GDM1 (cell line): ENCODE data around the gene GMPPA.
A peak's percentile ranks its signal among the peaks of the same experiment; 100 is the strongest.

Experiments
- DNase-seq: peaks from one replicate; lab custom pipeline; 2025; lab: John Stamatoyannopoulos, UW

Gene GMPPA

DNA sequence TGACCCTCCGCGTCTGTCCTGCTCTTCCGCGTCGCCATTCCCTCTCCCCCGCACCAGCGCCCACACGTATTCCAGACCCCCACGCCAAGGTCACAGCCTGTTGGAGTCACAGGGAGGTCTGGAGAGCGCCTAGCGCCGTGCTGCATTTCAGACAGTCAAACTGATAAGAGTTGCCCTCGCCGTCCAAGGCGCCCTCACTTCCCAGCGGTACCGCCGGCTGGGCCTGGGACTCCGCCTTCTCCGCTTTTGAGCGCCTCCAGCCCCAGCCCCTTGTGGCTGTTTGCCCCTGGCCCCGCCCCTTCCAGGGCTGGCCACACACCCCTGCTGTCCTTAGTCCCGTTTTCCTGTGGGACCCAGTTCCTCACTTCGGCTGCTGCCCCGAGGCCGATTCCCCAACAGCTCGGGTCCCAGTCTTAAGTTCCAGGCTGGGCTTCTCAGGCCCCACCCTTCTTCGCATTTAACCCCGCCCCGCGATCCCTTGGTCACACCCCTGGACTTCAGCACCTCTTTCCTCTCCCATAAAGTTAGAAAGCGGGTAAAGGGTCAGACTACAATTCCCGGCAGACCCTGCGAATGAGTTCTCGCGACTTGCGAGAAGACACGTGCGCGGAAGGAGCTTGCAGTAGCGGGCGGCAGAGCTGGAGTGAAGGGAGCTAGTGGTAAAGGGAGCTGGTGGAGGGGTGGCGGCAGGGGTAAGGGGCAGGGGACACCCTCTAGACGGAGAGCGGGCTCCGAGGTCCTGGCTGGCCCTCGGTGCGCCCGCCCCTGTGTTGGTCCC, at the start of gene GMPPA:
Gene GMPPA (plus strand): TSS at position 612 of the 778 bp plus-strand sequence. CDS start 1,085 bp downstream, outside the sequence.
- peak; percentile 90 for DNase-seq

- no peak for DNase-seq
Measured at GRCh38 chr2:219449609-219450008, 49.1 kb upstream of the GMPPA start.

DNA sequence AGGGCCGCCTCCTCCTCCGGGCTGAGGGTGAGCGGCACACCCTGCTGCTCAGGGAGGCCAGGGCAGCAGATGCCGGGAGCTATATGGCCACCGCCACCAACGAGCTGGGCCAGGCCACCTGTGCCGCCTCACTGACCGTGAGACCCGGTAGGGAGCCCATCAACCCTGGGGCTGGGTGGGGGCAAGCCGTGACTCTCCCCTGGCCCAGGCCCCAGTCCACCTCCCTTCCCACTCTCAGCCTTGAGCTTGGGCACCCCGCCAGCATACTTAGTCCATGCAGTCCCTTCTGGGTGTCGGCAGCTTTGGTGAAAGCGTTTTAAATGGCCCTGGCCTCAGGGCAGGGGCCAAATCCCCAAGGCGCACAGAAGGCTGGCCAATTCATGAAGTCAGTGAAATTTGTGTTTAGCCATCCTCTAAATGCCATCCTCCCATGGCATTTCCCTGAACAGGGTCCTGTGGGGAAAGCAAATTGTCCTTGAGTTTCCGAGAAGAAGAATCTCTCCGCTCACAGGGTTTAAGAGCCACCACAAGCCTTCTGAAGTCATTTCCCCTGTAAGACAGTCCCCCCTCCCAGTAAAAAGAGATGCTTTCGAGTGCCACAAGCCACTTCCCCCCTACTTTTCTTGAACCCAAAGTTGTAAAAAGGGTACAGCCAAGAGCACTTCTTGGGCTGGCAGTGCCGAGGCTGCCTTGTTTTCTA, 46.9 kb upstream of the GMPPA start:
- DNase-seq = no peak

- no peak for DNase-seq
Measured at GRCh38 chr2:219452361-219453317, 46.1 kb upstream of the GMPPA start.

DNA sequence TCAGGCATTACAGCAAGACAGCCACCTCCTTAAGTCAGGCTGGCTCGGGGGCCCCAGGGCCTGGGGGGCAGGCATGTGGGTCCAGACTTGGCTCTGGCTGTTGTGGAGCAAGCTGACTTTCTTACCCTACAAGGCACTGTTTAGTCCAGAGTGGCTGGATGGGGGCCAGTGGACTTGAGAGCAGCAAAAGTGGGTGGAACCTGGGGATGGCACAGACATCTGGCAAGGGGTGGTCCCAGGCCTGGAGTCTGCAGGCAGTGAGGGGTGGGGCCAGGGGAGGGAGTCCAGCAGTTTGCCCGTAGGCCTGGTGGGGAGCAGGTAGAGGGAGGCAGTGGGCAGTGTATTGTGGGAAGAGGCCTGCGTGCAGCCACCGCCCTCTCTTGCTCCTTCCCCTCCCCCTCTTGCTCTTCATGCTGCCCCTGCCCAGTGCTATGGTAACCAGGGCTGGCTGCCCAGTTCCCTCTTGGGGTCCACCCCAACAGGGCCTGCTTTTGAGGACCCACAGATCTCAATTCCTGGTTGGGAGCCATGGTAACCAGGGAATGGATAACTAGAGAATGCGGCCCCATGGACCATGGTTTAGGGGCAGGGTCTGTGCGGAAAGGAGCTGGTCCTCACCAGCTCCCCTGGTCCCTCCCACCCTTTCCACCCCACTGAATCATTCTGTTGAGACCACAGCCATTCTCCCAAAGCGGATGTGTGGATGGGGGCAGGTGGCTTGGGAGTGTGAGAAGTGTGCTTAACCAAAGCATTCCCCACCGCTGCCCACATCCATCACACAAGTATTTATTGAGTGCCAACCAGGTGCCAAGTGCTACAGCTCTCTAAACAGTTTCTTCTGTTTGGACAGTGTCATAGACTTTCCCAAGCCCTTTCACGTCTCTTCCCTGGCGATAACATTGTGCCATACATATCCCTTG, 44.8 kb upstream of the GMPPA start:
- no peak for DNase-seq

GRCh38 chr2:219455581-219455980, 43.1 kb upstream of the GMPPA start:
- DNase-seq = no peak

DNA sequence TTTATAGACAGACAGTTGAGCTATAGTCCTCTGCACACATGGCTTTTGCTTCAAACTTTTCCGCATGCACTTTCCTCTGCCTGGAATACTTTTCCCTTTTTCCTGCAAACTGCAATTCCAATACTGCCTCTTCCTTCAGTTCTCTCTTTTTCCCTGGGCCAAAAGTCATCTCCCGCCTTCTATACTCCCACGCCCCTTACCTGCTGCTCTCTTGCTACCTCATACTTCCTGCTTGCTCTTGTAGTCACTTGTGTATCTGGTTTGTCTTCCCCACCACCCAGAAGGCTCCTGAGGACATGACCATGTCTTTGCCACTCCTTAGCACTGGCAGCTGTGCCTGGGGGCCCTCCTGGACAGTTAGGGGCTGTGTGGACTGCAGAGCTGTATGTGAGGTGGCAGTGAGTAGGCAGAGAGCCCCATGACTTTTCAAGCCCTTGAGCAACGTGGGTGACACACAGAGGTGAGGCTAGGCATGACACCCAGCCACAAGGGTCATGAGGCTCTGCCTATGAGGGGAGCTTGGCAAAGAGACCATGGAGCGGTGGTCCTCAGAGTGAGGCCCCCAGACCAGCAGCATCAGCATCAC, 40.8 kb upstream of the GMPPA start:
- no peak for DNase-seq

- no peak for DNase-seq
Measured at GRCh38 chr2:219458996-219459395, 39.7 kb upstream of the GMPPA start.

GRCh38 chr2:219459460-219460311, 39.0 kb upstream of the GMPPA start:
- DNase-seq = no peak

- DNase-seq = no peak
Measured at GRCh38 chr2:219460424-219460926, 38.2 kb upstream of the GMPPA start.

DNA sequence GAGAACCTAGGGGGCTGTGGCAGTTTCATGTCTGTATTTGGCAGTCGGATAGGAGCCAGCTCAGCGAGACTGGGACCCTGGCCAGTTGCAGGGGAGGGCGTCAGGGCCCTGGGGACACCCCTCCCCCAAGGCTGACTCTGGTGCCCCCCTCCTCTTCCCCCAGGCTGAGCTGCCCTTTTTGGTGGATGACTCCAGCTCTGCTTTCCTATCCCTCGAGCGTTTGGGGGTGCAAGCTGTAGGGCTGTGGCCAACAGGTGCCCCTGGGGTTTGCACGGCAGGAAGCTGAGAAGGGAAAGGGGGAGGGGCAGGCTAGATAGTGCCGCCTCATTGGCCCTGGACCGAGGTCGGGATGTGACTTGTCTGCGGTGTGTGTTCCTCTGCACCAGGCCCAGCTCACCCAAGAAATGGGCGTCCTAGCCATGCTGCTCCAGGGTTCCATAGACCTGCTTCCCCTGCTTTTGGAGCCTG, 37.6 kb upstream of the GMPPA start:
- no peak for DNase-seq

DNA sequence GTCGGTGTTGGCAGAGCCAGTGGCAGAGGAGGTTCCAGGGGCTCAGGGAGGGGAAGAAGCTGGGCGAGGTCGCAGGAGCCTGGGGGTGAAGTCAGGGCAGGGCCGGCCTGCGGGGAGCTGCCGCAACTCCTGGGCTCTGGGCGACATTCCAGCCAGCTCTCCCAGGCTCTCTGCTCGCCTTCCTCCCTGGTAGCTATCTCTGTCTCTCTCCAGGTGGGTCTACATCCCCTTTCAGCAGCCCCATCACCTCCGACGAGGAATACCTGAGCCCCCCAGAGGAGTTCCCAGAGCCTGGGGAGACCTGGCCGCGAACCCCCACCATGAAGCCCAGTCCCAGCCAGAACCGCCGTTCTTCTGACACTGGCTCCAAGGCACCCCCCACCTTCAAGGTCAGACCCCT, 37.0 kb upstream of the GMPPA start:
- DNase-seq = no peak

DNA sequence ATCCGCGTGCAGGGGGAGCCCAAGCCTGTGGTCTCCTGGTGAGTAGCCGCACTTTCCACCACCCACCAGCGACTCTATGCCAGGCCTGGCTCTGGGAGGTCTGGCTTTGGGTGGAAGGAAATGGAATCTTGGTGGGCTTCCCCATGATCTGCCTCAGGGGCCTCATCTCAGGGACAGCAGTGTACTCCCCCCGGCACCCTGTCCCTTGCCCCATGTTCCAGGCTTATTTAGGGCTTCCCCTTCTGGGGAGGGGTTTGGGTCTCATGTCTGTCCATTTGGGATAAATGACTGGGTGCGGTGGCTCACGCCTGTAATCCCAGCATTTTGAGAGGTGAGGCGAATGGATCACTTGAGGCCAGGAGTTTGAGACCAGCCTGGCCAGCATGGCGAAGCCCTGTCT, 36.3 kb upstream of the GMPPA start:
- DNase-seq = no peak

DNA sequence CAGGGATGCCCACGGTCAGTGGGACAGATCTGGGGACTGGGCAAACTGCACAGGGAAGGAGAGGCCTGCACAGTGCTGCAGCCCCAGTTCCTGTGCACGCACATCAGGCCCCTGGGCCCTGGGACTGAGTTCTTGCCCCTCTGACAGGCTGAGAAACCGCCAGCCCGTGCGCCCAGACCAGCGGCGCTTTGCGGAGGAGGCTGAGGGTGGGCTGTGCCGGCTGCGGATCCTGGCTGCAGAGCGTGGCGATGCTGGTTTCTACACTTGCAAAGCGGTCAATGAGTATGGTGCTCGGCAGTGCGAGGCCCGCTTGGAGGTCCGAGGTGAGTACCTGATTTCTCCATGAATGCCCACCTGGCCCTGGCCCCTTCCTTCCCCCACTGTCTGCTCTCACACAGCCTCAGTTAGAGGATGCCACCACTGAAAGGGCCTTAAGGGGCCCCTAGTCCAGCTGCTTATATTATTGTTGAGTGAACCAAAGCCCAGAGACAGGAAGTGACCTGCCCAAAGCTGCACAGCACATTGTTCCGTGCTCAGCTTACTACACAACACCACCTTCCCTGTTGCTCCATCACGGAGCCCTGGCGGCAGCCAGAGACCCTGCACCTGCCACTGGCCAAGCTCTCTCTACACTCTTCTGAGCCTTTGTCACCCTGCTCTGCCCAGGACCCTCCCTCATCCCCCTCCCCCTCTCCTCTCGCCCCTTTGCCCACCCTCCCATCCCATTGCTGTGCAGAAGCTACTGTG, 34.2 kb upstream of the GMPPA start:
- no peak for DNase-seq

DNA sequence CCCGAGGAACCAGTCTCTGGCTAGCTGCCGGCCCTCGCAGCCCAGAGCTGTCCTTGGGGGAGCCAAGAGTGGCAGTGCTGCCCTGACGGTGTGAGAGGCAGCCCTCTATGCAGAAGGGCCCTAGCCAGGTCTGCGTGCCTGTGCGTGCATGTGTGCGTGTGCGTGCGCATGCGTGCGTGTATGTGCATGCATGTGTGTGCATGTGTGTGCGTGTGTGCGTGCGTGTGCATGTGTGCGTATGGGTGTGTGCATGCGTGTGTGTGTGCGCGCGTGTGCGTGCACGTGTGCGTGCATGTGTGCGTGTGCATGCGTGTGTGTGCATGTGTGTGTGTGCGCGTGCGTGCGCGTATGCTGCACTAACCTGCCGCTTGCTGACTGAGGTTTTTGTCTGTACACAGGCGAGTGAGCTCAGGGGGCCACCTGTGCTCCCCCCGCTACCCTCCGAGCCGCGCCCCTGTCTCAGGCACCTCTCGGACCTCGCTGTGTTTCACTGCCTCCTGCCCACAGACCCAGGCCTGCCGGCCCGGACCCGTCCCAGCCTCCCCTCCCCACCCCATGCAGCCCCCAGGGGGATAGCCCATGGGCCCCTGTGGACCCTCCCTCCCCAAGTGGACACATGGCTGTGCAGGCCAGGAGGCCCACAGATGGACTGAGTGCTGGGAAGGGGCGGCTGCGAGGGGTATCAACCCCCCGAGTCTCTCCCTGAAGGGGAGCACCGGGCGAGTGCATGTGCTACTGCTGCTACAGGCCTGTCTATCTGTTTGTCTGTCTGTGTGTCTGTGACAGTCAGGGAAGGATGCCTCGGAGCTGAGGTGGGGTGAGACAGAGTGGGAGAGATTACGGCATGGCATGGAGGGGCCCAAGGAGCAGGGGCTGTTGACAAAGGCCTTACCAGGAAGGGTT, 32.8 kb upstream of the GMPPA start:
- no peak for DNase-seq

GRCh38 chr2:219466816-219467735, 31.6 kb upstream of the GMPPA start:
- no peak for DNase-seq

GRCh38 chr2:219467736-219468075, 31.0 kb upstream of the GMPPA start:
- no peak for DNase-seq
